WTC11 (cell line): Measurements from ENCODE around the gene DCLK1. TPM values are rescaled to one million over a fixed set of nuclear protein-coding genes. Genes with fewer than 3 reads are reported as not detected.

Experiments
- ATAC-seq: fragments of 200-7000 bp; cut with Tn5 transposase; 2 replicates; pipeline ENCODE4 v1.10.0; 2021; ENCODE audit warnings: mild to moderate bottlenecking, moderate library complexity
- CTCF ChIA-PET: fragments of 300-600 bp; sonication (Branson Sonifier 250); formaldehyde crosslinking; loops from one replicate; lab custom pipeline; 2021; ENCODE audit warnings: antibody characterized with exemption; lab: Charles Lee
- POLR2A ChIA-PET: fragments of 350-600 bp; sonication (Branson Sonifier 250); formaldehyde crosslinking; loops from one replicate; lab custom pipeline; 2021; ENCODE audit warnings: antibody characterized with exemption; lab: Charles Lee
- DNase-seq: peaks from one replicate; pipeline ENCODE4 v3.0.0; 2021; ENCODE audit warnings: low spot score
- H3K27ac Mint-ChIP-seq: 2 replicates; pipeline ENCODE4 v1.8.0; 2021; ENCODE audit warnings: mixed read lengths
- H3K27me3 Mint-ChIP-seq: 2 replicates; pipeline ENCODE4 v1.8.0; 2021; ENCODE audit warnings: low read depth, mild to moderate bottlenecking, moderate library complexity, mixed read lengths
- H3K36me3 Mint-ChIP-seq: 2 replicates; pipeline ENCODE4 v1.8.0; 2021; ENCODE audit warnings: mixed read lengths
- H3K4me1 Mint-ChIP-seq: 2 replicates; pipeline ENCODE4 v1.8.0; 2022; ENCODE audit warnings: mixed read lengths
- H3K4me3 Mint-ChIP-seq: 2 replicates; pipeline ENCODE4 v1.8.0; 2021; ENCODE audit warnings: mild to moderate bottlenecking, moderate library complexity, mixed read lengths
- H3K9me3 Mint-ChIP-seq: 2 replicates; pipeline ENCODE4 v1.8.0; 2021; ENCODE audit warnings: mixed read lengths
- ATF1 ChIP-seq: sonication (generic); formaldehyde crosslinking; IDR thresholded peaks from 2 replicates; pipeline ENCODE4 v1.8.1; 2023; ENCODE audit warnings: mild to moderate bottlenecking, moderate library complexity, missing genetic modification reagents
- CBFB ChIP-seq: sonication (generic); formaldehyde crosslinking; IDR thresholded peaks from 2 replicates; pipeline ENCODE4 v1.8.1; 2022; ENCODE audit warnings: mild to moderate bottlenecking, low read depth, missing genetic modification reagents
- ETV6 ChIP-seq: sonication (generic); formaldehyde crosslinking; IDR thresholded peaks from 2 replicates; pipeline ENCODE4 v1.8.1; 2022; ENCODE audit warnings: mild to moderate bottlenecking, missing genetic modification reagents
- FOXJ3 ChIP-seq: sonication (generic); formaldehyde crosslinking; IDR thresholded peaks from 2 replicates; pipeline ENCODE4 v1.9.0; 2021; ENCODE audit warnings: missing genetic modification reagents, mild to moderate bottlenecking, borderline replicate concordance
- FOXP1 ChIP-seq: sonication (generic); formaldehyde crosslinking; IDR thresholded peaks from 2 replicates; pipeline ENCODE4 v1.8.0; 2022; ENCODE audit warnings: missing genetic modification reagents, mild to moderate bottlenecking, moderate library complexity, borderline replicate concordance
- HMGA2 ChIP-seq: fragments of 250-450 bp; sonication (Bioruptor Pico); IDR thresholded peaks from 2 replicates; pipeline ENCODE4 v1.4.0; 2021; ENCODE audit warnings: mild to moderate bottlenecking, moderate library complexity
- IRF2 ChIP-seq: sonication (generic); formaldehyde crosslinking; IDR thresholded peaks from 2 replicates; pipeline ENCODE4 v1.8.0; 2022; ENCODE audit warnings: low read depth, missing genetic modification reagents, borderline replicate concordance
- KAT7 ChIP-seq: sonication (generic); formaldehyde crosslinking; IDR thresholded peaks from 2 replicates; pipeline ENCODE4 v1.8.1; 2023; ENCODE audit warnings: missing genetic modification reagents, mild to moderate bottlenecking, borderline replicate concordance
- MXD4 ChIP-seq: fragments of 250-450 bp; sonication (Bioruptor Pico); IDR thresholded peaks from 2 replicates; pipeline ENCODE4 v1.8.0; 2021; ENCODE audit warnings: mild to moderate bottlenecking, moderate library complexity, borderline replicate concordance
- NFATC4 ChIP-seq: fragments of 250-450 bp; sonication (Bioruptor Pico); IDR thresholded peaks from 2 replicates; pipeline ENCODE4 v1.9.0; 2021; ENCODE audit warnings: mild to moderate bottlenecking
- RELA ChIP-seq: sonication (generic); formaldehyde crosslinking; IDR thresholded peaks from 2 replicates; pipeline ENCODE4 v1.8.1; 2022; ENCODE audit warnings: missing genetic modification reagents, mild to moderate bottlenecking, borderline replicate concordance
- SOX15 ChIP-seq: fragments of 250-450 bp; sonication (Bioruptor Pico); IDR thresholded peaks from 2 replicates; pipeline ENCODE4 v1.9.0; 2021; ENCODE audit warnings: mild to moderate bottlenecking
- total RNA-seq: library from RNA; stranded (reverse); gene quantifications from 3 replicates; pipeline ENCODE4 v1.2.3, GENCODE V29; 2021
- TF ChIP-seq, protein P1 (sequence below): sonication (generic); formaldehyde crosslinking; IDR thresholded peaks from 2 replicates; pipeline ENCODE4 v1.8.1; 2022; ENCODE audit warnings: low read depth, missing genetic modification reagents, borderline replicate concordance
- TF ChIP-seq, protein P2 (sequence below): sonication (generic); formaldehyde crosslinking; IDR thresholded peaks from 2 replicates; pipeline ENCODE4 v1.8.1; 2022; ENCODE audit warnings: mild to moderate bottlenecking, moderate library complexity, missing genetic modification reagents
- TF ChIP-seq, protein P3 (sequence below): sonication (generic); formaldehyde crosslinking; IDR thresholded peaks from 2 replicates; pipeline ENCODE4 v1.8.0; 2022; ENCODE audit warnings: mild to moderate bottlenecking, missing genetic modification reagents
- TF ChIP-seq, protein P4 (sequence below): sonication (generic); formaldehyde crosslinking; IDR thresholded peaks from 2 replicates; pipeline ENCODE4 v1.8.1; 2023; ENCODE audit warnings: mild to moderate bottlenecking, missing genetic modification reagents, borderline replicate concordance
- TF ChIP-seq, protein P5 (sequence below): fragments of 200-600 bp; IDR thresholded peaks from 2 replicates; pipeline ENCODE4 v1.8.0; 2022; ENCODE audit warnings: antibody characterized with exemption
- TF ChIP-seq, protein P6 (sequence below): sonication (generic); formaldehyde crosslinking; IDR thresholded peaks from 2 replicates; pipeline ENCODE4 v1.8.1; 2023; ENCODE audit warnings: mild to moderate bottlenecking, missing genetic modification reagents, moderate library complexity
- TF ChIP-seq, protein P7 (sequence below): fragments of 250-450 bp; sonication (Bioruptor Pico); IDR thresholded peaks from 2 replicates; pipeline ENCODE4 v1.9.0; 2021; ENCODE audit warnings: mild to moderate bottlenecking

The DCLK1 gene
- total RNA-seq, 1 experiment from 2014 or later = 18.5 TPM

DNA sequence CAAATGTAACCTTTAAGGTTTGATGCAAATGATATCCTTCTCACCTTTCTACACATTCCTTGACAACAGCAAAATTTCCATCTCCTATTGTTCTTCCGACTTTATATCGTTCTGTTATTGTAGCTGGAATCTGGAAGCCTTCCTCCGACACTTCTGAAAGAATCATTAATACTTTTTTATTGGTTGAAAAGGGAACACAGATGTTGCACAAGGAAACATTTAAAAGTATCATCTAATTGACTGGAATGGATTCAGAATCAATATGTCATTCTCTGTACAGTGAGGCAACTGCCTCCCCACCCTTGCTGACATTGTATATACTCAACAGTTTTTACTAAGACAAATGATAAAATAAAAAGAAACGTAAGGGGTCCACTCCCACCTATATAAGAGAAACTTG lies 295.2 kb downstream of the DCLK1 start:
- Mint-ChIP-seq H3K4me1 (peaks cover 9% of the 10 kb centered on the region), H3K4me3 (no peak overlapping the region), H3K27ac (no peak overlapping the region), H3K36me3 (no peaks in the 10 kb centered on the region; the same call in 1 of the 2 replicates), H3K9me3 (0 out of 2 replicates have a peak, but pooled peaks cover 3% of the 10 kb centered on the region), H3K27me3 (no peaks in the 10 kb centered on the region)
- no peak for ATAC-seq
- ChIA-PET POLR2A (no interaction called here), CTCF (no interaction called here)
- DNase-seq = no peak
- TF ChIP-seq, protein P1, sequence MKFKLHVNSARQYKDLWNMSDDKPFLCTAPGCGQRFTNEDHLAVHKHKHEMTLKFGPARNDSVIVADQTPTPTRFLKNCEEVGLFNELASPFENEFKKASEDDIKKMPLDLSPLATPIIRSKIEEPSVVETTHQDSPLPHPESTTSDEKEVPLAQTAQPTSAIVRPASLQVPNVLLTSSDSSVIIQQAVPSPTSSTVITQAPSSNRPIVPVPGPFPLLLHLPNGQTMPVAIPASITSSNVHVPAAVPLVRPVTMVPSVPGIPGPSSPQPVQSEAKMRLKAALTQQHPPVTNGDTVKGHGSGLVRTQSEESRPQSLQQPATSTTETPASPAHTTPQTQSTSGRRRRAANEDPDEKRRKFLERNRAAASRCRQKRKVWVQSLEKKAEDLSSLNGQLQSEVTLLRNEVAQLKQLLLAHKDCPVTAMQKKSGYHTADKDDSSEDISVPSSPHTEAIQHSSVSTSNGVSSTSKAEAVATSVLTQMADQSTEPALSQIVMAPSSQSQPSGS (CRISPR knock-in tag) = no peak
- TF ChIP-seq CBFB (CRISPR knock-in tag) (no peak), SOX15 (CRISPR knock-in tag) (no peak), KAT7 (no peak), FOXJ3 (CRISPR knock-in tag) (no peak), ETV6 (no peak), HMGA2 (CRISPR knock-in tag) (no peak), ATF1 (no peak), IRF2 (CRISPR knock-in tag) (no peak), RELA (CRISPR knock-in tag) (no peak), FOXP1 (CRISPR knock-in tag) (no peak), NFATC4 (no peak), MXD4 (CRISPR knock-in tag) (no peak)
- TF ChIP-seq, protein P2, sequence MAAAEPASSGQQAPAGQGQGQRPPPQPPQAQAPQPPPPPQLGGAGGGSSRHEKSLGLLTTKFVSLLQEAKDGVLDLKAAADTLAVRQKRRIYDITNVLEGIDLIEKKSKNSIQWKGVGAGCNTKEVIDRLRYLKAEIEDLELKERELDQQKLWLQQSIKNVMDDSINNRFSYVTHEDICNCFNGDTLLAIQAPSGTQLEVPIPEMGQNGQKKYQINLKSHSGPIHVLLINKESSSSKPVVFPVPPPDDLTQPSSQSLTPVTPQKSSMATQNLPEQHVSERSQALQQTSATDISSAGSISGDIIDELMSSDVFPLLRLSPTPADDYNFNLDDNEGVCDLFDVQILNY = no peak
- TF ChIP-seq, protein P3, sequence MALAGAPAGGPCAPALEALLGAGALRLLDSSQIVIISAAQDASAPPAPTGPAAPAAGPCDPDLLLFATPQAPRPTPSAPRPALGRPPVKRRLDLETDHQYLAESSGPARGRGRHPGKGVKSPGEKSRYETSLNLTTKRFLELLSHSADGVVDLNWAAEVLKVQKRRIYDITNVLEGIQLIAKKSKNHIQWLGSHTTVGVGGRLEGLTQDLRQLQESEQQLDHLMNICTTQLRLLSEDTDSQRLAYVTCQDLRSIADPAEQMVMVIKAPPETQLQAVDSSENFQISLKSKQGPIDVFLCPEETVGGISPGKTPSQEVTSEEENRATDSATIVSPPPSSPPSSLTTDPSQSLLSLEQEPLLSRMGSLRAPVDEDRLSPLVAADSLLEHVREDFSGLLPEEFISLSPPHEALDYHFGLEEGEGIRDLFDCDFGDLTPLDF = no peak
- TF ChIP-seq, protein P4, sequence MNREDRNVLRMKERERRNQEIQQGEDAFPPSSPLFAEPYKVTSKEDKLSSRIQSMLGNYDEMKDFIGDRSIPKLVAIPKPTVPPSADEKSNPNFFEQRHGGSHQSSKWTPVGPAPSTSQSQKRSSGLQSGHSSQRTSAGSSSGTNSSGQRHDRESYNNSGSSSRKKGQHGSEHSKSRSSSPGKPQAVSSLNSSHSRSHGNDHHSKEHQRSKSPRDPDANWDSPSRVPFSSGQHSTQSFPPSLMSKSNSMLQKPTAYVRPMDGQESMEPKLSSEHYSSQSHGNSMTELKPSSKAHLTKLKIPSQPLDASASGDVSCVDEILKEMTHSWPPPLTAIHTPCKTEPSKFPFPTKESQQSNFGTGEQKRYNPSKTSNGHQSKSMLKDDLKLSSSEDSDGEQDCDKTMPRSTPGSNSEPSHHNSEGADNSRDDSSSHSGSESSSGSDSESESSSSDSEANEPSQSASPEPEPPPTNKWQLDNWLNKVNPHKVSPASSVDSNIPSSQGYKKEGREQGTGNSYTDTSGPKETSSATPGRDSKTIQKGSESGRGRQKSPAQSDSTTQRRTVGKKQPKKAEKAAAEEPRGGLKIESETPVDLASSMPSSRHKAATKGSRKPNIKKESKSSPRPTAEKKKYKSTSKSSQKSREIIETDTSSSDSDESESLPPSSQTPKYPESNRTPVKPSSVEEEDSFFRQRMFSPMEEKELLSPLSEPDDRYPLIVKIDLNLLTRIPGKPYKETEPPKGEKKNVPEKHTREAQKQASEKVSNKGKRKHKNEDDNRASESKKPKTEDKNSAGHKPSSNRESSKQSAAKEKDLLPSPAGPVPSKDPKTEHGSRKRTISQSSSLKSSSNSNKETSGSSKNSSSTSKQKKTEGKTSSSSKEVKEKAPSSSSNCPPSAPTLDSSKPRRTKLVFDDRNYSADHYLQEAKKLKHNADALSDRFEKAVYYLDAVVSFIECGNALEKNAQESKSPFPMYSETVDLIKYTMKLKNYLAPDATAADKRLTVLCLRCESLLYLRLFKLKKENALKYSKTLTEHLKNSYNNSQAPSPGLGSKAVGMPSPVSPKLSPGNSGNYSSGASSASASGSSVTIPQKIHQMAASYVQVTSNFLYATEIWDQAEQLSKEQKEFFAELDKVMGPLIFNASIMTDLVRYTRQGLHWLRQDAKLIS (CRISPR knock-in tag) = no peak
- TF ChIP-seq, protein P5, sequence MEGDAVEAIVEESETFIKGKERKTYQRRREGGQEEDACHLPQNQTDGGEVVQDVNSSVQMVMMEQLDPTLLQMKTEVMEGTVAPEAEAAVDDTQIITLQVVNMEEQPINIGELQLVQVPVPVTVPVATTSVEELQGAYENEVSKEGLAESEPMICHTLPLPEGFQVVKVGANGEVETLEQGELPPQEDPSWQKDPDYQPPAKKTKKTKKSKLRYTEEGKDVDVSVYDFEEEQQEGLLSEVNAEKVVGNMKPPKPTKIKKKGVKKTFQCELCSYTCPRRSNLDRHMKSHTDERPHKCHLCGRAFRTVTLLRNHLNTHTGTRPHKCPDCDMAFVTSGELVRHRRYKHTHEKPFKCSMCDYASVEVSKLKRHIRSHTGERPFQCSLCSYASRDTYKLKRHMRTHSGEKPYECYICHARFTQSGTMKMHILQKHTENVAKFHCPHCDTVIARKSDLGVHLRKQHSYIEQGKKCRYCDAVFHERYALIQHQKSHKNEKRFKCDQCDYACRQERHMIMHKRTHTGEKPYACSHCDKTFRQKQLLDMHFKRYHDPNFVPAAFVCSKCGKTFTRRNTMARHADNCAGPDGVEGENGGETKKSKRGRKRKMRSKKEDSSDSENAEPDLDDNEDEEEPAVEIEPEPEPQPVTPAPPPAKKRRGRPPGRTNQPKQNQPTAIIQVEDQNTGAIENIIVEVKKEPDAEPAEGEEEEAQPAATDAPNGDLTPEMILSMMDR = no peak
- TF ChIP-seq, protein P6, sequence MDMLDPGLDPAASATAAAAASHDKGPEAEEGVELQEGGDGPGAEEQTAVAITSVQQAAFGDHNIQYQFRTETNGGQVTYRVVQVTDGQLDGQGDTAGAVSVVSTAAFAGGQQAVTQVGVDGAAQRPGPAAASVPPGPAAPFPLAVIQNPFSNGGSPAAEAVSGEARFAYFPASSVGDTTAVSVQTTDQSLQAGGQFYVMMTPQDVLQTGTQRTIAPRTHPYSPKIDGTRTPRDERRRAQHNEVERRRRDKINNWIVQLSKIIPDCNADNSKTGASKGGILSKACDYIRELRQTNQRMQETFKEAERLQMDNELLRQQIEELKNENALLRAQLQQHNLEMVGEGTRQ (CRISPR knock-in tag) = no peak
- TF ChIP-seq, protein P7, sequence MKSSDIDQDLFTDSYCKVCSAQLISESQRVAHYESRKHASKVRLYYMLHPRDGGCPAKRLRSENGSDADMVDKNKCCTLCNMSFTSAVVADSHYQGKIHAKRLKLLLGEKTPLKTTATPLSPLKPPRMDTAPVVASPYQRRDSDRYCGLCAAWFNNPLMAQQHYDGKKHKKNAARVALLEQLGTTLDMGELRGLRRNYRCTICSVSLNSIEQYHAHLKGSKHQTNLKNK = no peak
